Peyer's patch (tissue), 4 donors: ENCODE measurements around the gene MCMBP.

Source experiments
- CTCF ChIP-seq, 6 experiments: fragments of 450-650 bp in 4 of 6; fragments of 200-600 bp in 2 of 6; sonication (generic) in 1 of 6; IDR thresholded peaks; one replicate each; pipeline ENCODE4 v1.5.1; 2017 to 2019; ENCODE audit warnings: antibody characterized with exemption in 6 of 6, mild to moderate bottlenecking in 3 of 6, moderate library complexity in 1 of 6
- POLR2A ChIP-seq, 2 donors: fragments of 450-650 bp; IDR thresholded peaks; one replicate each; pipeline ENCODE4 v1.5.1; 2017; ENCODE audit warnings: antibody characterized with exemption in 2 of 2, mild to moderate bottlenecking in 2 of 2, moderate library complexity in 2 of 2

- TF ChIP-seq CTCF (IDR thresholded peaks at IDR 0.05), result no peak
- TF ChIP-seq POLR2A (IDR thresholded peaks at IDR 0.05), result no peak
These were observed 14.6 kb downstream of the MCMBP start for GRCh38 chr10:119858063-119858462.
